A172 (cell line): ENCODE results near the gene NDUFS1. TPM values are rescaled to one million over a fixed set of nuclear protein-coding genes. Genes with fewer than 3 reads are reported as not detected.
"Not testable (repeated sequence)": the region's sequence is repeated elsewhere in the genome, so short reads cannot be mapped to it uniquely, and the experiment has no call there.

Source experiments
- DNase-seq: peaks from one replicate; pipeline ENCODE4 v3.0.0-alpha.2; 2015; ENCODE audit warnings: low spot score
- total RNA-seq: library from RNA; depleted of rRNA; stranded (reverse); fragments of >200 nt; shearing (Covaris generic); gene quantifications from 2 replicates; pipeline ENCODE4 v1.2.3, GENCODE V29; 2014; rRNA removed

Gene NDUFS1
- total RNA-seq: 211 and 212 TPM in 2 replicates

DNA sequence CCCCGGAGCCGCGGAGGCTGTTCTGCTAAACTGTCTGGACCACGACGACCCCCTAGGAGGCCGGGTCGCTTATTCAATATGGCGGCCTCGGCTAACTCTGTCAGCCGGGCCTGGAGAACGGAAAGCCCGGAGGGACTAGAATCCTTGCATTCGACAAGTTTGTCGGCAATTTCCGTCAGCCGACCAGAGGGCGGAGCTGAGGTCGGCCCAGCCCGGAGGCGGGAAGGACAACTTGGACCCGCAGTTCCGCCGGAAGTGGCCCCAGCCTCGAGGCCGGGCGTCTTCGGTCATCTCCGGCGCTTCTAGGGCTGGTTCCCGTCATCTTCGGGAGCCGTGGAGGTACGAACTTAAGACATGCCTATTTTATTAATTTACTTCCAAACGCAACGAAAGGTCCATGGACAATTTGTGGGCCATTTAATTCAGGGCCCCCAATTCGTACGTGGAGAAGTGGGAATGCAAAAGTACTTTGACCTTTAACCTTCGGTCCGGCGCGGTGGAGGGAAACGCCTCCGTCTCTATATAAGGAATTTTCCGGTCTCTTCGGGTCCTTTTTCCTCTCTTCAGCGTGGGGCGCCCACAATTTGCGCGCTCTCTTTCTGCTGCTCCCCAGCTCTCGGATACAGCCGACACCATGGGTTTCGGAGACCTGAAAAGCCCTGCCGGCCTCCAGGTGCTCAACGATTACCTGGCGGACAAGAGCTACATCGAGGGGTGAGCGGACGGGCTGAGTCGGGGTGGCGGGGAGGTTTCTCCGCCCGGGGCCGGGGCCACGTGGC is at the start of gene NDUFS1, which contains the start of gene EEF1B2:
NDUFS1 (minus strand) TSS at position 99 of the 779 bp plus-strand sequence. CDS start 5,766 bp downstream, outside the sequence.
EEF1B2 (plus strand) TSS at position 550 of the 779 bp plus-strand sequence; CDS start at position 635, 85 bp downstream.
- DNase-seq: peak; percentile 98

DNA sequence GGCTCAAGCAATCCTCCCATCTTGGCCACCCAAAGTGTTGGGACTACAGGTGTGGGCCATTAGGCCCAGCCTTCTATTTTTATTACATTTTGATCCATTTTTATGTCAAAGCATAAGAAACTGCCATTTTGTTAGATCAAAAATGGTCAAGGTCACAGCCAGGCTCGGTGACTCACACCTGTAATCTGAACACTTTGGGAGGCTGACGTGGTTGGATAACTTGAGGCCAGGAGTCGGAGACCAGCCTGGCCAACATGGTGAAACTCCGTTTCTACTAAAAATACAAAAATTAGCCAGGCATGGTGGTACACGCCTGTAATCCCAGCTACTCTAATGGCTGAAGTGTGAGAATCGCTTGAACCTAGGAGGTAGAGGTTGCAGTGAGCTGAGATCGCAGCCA is 49.7 kb upstream of the NDUFS1 start:
- DNase-seq: no peak

DNA sequence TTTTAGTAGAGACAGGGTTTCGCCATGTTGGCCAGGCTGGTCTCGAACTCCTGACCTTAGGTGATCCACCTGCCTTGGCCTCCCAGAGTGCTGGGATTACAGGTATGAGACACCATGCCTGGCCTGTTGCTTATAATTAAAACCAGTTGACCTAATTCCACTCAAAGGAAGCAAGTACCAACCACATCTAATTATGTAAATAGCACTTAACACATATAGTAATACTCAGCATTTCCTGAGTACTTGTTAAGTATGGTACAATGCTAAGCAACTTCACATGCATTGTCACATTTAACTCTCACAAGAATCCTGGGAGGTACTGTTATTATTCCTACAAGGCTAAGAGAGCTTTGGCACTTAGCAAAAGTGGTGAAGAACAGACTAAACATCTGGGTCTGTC is 48.1 kb upstream of the NDUFS1 start:
- not testable (repeated sequence) for DNase-seq

DNA sequence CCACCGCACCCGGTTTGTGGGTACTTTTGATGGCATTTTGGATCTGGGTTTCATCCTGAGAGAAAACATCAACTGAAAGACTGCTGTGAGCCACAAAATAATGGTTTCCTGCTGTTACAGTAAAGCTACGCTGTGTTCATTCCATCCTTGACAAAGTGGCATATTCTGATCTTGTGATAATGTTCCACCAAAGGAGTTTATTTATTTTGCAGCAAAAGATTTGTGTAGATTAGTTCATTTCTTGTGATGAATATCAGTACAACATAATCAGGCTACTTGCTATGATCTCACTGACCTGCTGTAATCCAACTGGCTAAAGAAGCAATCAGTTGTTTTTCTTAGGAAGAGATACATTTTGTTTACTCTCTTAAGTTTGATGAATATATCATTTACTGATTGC is 45.5 kb upstream of the NDUFS1 start:
- DNase-seq: no peak

DNA sequence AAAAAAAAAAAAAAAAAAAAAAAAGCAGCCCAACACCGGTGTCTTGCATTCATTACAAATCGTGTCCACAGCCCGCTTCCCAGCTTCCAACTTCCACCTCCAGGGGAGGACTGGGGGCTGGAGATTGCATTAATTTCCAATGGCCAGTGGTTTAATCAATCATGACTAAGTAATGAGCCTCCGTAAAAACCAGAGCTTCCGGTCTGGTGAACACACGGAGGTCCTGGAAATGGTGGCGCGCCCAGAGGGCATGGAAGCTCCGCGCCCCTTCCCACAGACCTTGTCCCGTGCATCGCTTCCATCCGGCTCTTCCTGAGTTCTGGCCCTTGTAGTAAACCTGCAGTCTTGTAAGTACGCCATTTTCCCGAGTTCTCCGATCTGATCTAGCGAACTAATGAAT is 44.1 kb upstream of the NDUFS1 start:
- DNase-seq: no peak

DNA sequence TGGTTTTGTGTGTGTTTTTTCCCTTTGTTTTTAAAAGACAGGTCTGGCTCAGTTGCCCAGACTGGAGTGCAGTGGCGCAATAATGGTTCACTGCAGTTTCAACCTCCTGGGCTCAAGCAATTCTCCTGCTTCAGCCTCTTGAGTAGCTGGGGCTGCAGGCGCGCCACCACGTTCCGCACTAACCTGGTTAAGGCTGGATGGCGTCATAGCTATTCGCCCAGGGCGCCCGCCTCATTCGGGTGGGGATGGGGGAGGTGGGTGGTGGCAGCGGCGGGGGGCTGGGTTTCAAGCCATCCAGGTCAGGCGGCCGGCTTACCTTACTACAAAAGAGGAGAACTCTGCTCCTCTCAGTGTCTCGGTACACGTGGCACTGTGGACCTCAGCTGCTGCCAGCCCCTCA is 43.2 kb upstream of the NDUFS1 start:
- DNase-seq: no peak

DNA sequence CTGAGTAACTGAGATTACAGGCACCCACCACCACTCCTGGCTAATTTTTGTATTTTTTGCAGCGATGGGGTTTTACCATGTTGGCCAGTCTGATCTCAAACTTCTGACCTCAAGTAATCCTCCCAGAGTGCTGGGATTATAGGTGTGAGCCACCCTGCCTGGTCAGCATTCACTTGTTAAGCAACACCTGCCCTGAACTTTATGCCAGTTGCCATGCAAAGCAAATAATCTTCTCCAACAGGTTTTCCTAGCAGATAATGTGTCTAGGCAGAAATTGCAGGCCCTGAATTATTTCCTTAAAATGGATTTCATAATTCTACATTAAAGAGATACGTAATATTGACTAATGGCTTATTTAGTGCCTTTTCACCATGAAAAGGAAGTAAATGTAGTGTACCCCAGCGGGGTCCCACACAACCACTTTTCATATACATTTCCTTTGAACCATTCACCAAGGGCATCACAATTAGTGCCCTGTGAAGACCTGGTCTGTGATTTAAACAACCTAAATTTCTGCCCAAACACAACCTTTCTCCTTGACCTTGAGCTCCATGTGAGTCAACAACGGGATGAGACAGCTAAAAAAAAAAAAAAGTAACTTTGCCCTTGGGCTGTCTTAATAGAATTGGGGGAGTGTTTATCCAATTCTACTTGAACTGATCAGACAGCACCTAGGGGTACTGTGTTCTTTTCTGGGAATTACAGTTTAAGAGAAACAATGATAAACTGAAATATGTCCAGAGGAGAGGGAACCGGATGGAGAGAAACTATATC is 42.0 kb upstream of the NDUFS1 start:
- no peak for DNase-seq

DNA sequence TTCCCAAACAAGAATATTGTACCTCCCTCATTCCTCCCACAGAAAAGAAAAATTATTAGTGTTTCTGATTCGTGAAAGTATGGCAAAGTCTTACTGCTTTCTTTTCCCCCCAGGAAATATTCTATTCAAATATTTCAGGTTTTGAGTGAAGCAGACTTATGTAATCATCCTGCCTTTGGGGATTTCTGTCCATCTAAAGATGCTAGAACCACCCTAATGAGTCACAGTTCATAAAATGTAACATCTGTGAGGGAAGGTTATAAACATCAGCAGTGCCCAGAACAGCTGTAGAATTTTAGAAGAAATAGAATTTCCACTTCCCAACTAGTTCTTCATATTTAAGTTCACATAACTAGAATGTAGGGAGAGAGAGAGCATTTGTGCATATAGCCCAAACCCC is 39.4 kb upstream of the NDUFS1 start:
- peak; percentile 29 for DNase-seq

DNA sequence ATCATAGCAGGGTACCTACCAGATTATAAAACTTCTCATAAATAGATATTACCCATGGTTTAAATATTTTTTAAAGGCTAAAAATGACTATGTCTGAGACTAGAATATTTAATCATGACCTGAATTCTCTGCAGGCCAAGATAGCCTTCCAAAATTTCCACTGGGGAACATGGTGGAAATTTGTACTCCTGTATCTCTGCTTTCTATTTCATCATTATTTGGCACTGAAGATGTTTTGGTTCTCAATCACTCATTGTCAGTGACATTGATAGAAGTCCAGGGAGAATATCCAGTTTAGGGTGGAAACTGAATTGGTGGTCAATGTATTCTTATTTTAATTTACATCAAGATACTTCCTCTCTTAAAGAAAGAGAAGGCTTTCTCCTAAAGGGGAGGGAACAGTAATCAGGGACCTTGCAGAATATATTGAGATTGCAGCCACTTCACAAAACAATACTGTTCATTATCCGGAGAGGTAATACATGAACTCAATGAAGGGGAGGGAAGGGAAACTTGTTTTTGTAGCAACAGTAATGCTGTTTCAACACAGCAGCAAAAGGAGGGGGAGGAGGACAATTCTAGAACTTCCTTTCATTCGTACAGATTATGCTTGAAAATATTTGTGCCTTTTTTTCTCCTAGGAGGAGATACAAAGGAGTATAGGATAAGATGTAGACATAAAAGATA is 34.6 kb upstream of the NDUFS1 start:
- DNase-seq: no peak

DNA sequence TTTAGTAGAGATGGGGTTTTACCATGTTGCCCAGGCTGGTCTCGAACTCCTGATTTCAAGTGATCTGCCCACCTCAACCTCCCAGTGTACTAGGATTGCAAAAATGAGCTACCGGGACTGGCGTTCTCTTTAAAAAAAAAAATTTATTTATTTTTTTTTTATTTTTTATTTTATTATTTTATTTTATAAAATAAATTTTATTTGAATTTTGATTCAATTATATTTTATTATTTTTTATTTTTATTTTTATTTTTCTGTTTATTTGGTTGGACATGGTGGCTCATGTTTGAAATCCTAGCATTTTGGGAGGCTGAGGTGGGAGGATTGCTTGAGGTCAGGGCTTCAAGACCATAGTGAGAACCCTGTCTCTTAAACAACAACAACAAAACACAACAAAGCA is 32.9 kb upstream of the NDUFS1 start:
- DNase-seq: no peak

DNA sequence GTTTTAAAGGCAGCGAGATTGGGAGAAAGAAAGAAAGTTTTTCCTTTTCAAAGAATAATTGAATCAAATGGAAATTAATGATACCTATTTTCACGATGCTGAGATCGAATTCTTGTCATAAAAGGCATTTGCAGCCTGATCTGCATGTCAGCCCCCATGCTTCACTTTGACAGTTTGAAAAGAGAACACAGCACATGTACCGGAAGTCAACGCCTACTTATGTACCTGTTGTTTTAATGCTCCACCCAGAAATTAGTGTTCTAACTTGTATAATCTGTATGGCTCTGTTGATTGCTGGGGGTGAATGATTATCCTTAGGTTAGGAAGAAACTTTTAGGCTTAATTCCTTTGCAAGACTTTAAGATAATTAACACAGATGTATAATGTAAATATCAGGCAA is 31.4 kb upstream of the NDUFS1 start:
- no peak for DNase-seq

DNA sequence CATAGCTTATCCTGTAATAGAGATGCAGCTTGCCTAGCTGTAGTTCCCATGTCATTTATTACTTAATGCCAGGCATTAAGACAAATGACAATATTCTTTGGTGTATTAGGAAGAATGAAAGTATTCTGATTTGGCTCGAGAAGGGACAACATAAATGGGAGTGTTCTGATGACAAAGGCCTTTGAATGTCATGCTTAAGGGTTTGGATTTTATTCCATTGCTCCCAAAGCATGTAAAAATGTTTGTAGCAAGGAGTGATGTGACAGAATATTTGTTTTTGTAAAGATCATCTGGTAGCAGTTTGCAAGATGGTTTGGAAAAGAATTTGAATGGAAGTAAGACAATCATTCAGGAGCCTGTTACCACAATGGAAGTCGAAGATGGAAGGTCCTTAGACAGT is 30.9 kb upstream of the NDUFS1 start:
- DNase-seq: no peak

DNA sequence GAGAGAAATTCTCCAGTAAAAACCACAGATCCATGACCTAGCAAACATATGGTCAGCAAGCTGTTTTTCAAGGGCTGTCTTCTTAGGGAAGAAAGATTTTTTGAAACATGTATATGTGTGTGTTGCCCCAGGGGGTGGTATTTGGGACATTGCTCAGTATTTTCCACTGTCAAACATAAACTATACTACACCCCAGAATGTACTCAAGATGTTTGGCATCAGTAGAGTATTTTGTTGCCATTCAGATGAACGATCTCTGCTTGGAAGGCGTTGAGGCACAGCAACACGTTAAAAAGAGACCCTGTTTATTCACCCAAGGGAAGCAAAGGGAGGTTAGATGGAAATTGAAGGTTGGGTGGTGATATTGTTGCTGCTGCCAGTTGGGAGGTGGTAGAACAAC is 30.4 kb upstream of the NDUFS1 start:
- DNase-seq: no peak

DNA sequence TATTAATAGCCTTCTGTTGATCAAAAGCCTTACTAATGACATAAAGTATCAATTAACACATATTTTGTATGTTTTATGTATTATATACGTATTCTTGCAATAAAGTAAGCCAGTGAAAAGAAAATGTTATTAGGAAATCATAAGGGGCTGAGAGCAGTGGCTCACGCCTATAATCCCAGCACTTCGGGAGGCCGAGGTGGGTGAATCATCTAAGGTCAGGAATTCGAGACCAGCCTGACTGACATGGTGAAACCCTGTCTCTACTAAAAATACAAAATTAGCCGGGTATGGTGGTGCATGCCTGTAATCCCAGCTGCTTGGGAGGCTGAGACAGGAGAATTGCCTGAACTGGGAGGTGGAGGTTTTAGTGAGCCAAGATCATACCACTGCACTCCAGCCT is 22.3 kb upstream of the NDUFS1 start:
- DNase-seq: not testable (repeated sequence)

DNA sequence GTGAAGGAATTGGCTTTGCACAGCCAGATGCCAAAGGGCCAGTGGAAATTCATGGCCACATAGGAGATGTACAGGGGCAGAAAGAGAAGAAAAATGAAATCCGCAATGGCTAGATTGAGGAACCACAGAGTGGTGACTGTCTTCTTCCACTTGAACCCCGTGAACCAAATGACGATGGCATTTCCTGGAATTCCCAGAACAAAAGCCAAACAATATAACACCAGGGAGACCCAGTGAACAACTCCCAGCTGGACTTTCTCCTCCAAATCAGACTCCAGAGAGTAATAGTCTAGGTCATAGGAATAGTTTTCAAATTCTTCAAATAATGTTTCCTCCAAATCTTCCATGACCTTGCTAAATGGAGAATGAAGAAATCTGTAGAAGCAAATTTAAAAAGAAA is 17.7 kb upstream of the NDUFS1 start:
- no peak for DNase-seq

DNA sequence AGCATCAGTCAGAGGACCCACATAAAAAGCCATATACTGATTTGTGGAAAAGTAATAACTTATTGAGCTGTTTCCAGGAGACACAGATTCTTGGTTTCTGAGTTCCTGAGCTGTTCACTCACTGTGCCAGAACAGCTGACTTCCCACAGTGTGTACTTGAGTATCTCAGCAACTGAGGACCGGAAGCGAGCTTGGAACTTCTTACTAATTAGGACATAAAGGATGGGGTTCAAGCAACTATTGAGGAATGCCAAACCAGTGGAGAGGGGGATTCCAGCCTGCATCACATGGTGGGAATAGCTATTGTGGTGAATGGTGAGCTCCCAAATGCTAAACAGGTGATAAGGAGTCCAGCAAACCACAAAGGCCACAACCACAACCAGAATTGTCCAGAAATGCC is 16.9 kb upstream of the NDUFS1 start:
- peak; percentile 44 for DNase-seq

DNA sequence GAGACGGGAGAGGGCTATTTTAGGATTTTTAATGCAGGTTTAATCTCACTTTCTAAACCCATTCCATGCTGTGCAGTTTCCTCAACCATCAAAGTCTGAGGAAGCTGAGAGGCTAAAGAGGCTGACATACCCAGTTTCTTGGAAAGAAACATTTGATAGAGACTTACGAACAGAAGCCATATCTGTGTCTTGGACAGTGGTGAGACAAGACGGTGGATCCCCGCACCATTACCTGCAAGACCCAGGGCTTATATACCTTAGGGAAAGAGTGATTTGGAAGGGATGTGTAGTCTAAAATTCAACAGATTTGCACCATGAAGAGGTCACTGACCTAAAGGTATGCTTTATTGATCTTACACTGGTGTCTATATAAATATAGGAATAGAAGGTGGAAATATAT is 13.9 kb upstream of the NDUFS1 start:
- DNase-seq: no peak

DNA sequence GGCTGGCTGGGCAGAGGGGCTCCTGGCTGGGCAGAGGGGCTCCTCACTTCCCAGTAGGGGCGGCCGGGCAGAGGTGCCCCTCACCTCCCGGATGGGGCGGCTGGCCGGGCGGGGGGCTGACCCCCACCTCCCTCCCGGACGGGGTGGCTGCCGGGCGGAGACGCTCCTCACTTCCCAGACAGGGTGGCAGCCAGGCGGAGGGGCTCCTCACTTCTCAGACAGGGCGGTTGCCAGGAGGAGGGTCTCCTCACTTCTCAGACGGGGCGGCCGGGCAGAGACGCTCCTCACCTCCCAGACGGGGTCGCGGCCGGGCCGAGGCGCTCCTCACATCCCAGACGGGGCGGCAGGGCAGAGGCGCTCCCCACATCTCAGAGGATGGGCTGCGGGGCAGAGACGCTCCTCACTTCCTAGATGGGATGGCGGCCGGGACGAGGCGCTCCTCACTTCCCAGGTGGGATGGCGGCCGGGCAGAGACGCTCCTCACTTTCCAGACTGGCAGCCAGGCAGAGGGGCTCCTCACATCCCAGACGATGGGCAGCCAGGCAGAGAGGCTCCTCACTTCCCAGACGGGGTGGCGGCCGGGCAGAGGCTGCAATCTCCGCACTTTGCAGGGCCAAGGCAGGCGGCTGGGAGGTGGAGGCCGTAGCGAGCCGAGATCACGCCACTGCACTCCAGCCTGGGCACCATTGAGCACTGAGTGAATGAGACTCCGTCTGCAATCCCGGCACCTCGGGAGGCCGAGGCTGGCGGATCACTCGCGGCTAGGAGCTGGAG is 12.6 kb upstream of the NDUFS1 start:
- DNase-seq: not testable (repeated sequence)

DNA sequence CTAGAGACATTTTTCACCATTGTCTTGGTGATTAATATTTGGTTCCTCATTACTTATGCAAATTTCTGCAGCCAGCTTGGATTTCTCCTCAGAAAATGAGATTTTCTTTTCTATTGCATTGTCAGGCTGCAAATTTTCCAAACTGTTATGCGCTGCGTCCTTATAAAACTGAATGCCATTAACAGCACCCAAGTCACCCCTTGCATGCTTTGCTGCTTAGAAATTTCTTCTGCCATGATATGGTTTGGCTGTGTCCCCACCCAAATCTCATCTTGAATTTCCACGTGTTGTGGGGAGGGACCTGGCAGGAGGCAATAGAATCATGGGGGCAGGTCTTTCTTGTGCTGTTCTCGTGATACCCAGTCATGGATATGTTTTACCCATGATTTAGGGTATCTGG is 9.0 kb upstream of the NDUFS1 start:
- not testable (repeated sequence) for DNase-seq

DNA sequence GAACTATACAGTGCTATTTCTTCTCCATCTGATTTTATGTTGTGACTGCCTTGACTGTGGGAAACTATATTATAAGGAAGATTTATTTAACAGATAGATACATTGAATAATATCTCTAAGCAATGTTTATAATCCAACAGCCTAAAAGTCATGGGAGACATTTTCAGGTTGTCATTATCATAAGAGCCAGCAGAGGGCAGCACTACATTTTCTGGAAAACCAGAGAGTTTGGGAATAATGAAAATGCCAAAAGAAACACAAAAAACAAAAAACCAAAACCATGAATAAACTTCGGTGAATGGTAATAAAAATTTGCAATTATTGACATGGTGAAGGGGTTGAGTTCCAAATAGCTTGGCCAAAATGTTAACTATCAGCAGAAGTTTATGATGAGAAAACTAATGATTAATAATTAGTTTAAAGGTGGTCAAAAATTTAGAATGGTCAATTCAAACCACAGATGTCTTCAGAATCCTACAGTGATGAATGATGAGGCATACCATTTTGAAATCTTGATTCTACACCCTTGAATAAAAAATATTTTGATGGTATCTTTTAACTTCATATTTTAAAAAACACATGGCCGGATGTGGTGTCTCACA is 5.1 kb upstream of the NDUFS1 start:
- DNase-seq: peak; percentile 28

DNA sequence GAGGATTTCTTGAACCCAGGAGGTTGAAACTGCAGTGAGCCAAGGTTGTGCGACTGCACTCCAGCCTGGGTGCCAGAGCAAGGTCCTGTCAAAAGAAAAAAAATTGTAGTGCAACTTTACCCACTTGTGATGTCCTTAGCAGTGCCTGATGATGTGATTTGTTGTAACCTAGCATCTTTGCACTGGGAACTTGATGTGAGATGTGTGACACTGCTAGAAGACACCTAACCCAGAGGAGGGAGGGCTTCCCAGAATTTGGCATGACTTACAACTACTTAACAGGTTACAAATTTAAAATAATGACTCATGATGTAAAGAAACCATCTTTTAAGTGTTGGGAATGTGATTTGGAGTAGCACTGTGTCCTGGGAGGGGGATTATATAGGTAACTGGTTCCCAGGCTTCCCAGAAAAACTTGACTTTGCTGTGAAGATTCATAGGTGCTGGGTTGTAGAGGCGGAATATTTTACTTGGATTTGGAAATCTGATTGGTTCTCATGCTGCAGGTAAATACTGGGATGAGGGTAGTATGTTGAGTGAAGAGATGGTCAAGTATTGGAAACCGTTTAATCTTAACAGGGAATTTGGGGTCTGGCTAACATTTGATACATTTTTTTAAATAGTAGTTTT is 4.1 kb upstream of the NDUFS1 start:
- DNase-seq: peak; percentile 10
